Psoas muscle (tissue), 8 donors: ENCODE measurements around the gene BACE1. TPM values are rescaled to one million over a fixed set of nuclear protein-coding genes. Genes with fewer than 3 reads are reported as not detected.

Source experiments
- ATAC-seq, 4 donors: fragments of 200-7000 bp; cut with Tn5 transposase; one replicate each; pipeline ENCODE4 v1.9.1; 2020; ENCODE audit warnings: moderate library complexity in 3 of 4, mild to moderate bottlenecking in 2 of 4
- DNase-seq, 2 donors: peaks; one replicate each; pipeline ENCODE4 v3.0.0-alpha.2; 2020
- H3K27ac ChIP-seq: fragments of 200-600 bp; one replicate; pipeline ENCODE4 v1.8.0; 2022
- H3K27me3 ChIP-seq, 3 donors: fragments of 200-600 bp in 1 of 3; one replicate each; pipeline versions ENCODE4 v1.6.1 to v1.8.0; 2013 to 2022; ENCODE audit warnings: low read length in 2 of 3, mild to moderate bottlenecking in 2 of 3, moderate library complexity in 1 of 3; ENCODE audit not compliant: insufficient read depth in 3 of 3
- H3K36me3 ChIP-seq, 2 donors: fragments of 200-600 bp in 1 of 2; one replicate each; pipeline versions ENCODE4 v1.6.1 to v1.8.0; 2013 to 2022; ENCODE audit warnings: low read depth in 1 of 2, mild to moderate bottlenecking in 1 of 2, moderate library complexity in 1 of 2; ENCODE audit not compliant: insufficient read depth in 1 of 2
- H3K4me1 ChIP-seq: fragments of 200-600 bp; one replicate; pipeline ENCODE4 v1.8.0; 2022
- H3K4me3 ChIP-seq: fragments of 200-600 bp; one replicate; pipeline ENCODE4 v1.8.0; 2022; ENCODE audit warnings: mild to moderate bottlenecking
- H3K9me3 ChIP-seq: fragments of 200-600 bp; one replicate; pipeline ENCODE4 v1.8.0; 2022
- CTCF ChIP-seq: fragments of 200-600 bp; IDR thresholded peaks from one replicate; pipeline ENCODE4 v1.8.0; 2022; ENCODE audit warnings: antibody characterized with exemption
- WGBS, 3 donors: extraction: QIAGEN DNeasy Blood & Tissue Kit; methylation state at CpG; one replicate each; pipeline versions ENCODE4 v1.1.6 to v1.1.7; 2013; 5-methylcytosine and 5-hydroxymethylcytosine counted together
- intact Hi-C, 2 donors: fragments of 100-400 bp; cut with DNase I; formaldehyde crosslinking; loops; one replicate each; pipeline versions ENCODE4 v1.11.0 to v1.14.2; 2022
- polyA plus RNA-seq, 3 donors: library from polyadenylated mRNA; stranded (reverse); fragments of 200-250 nt; gene quantifications; one replicate each; pipeline ENCODE4 v1.2.3, GENCODE V29; 2013
- total RNA-seq, 4 donors: library from RNA; stranded (reverse); fragmentation: NEBNext Ultra II Directional in 2 of 4; extraction: Animal tissue kit (Norgen Biotek cat#: 25700) in 2 of 4; gene quantifications; one replicate each; pipeline versions ENCODE4 v1.2.1 to v1.2.4, GENCODE V29; 2021 to 2023
- donor health status: healthy with polysubstance abuse.
- donor health status: DM: no; HTN: no; CAD: no; lungs with moderate emphysema.
- donor health status: Bipolar disorder and iron deficiency.
- donor health status: healthy.
- donor health status: DM: yes; HTN: yes; CAD: no.
- donor health status: DM: no; HTN: no; CAD: no.
- donor health status: DM: no; HTN: no; CAD: no.
- donor health status: DM: yes; HTN: yes; CAD: no.

BACE1 gene
- total and polyA plus RNA-seq, 7 donors = 2.5 to 13.0 (median 9.2) TPM

- no peak for TF ChIP-seq CTCF
- DNase-seq (no peak), ATAC-seq (no peak)
- Histone ChIP-seq H3K27ac (no peak overlapping the region), H3K4me1 (peaks cover 20% of the 10 kb centered on the region), H3K27me3 (no peaks in the 10 kb centered on the region), H3K4me3 (no peak overlapping the region), H3K36me3 (peaks cover 0 to 2% of the 10 kb centered on the region in 2 donors), H3K9me3 (no peaks in the 10 kb centered on the region)
- 82 to 86% (median 84%) methylated on average over 5 of the region's 5 CpGs for WGBS, 3 donors
- intact Hi-C loops = no loop called here
Measured at GRCh38 chr11:117313091-117313490, 3.0 kb downstream of the BACE1 start.

GRCh38 chr11:117309310-117309709, 6.7 kb downstream of the BACE1 start:
- Histone ChIP-seq H3K9me3 (no peaks in the 10 kb centered on the region), H3K4me3 (no peak overlapping the region), H3K36me3 (peaks cover 2 to 7% of the 10 kb centered on the region in 2 donors), H3K27me3 (no peaks in the 10 kb centered on the region), H3K27ac (no peak overlapping the region), H3K4me1 (peaks cover 3% of the 10 kb centered on the region)
- intact Hi-C loops = no loop called here
- DNase-seq (no peak), ATAC-seq (no peak)
- TF ChIP-seq CTCF = no peak
- 88 to 92% (median 91%) methylated on average over 7 of the region's 7 CpGs for WGBS, 3 donors

- no peaks in the 10 kb centered on the region for H3K4me1 ChIP-seq
- intact Hi-C loops = no loop called here
- 90 to 93% (median 91%) methylated on average over 3 of the region's 3 CpGs for WGBS, 3 donors
- no peak overlapping the region for H3K27ac ChIP-seq
- DNase-seq (no peak), ATAC-seq (no peak)
- no peak for TF ChIP-seq CTCF
- H3K36me3 ChIP-seq = peaks cover 0 to 7% of the 10 kb centered on the region in 2 donors
- H3K9me3 ChIP-seq = no peaks in the 10 kb centered on the region
- no peak overlapping the region for H3K4me3 ChIP-seq
- H3K27me3 ChIP-seq = no peaks in the 10 kb centered on the region
Measured at GRCh38 chr11:117305145-117305544, 10.9 kb downstream of the BACE1 start.

GRCh38 chr11:117303646-117304315, 12.3 kb downstream of the BACE1 start:
- ATAC-seq (no peak), DNase-seq (no peak)
- 81 to 88% (median 85%) methylated on average over 5 of the region's 5 CpGs for WGBS, 3 donors
- Histone ChIP-seq H3K9me3 (no peaks in the 10 kb centered on the region), H3K27me3 (no peaks in the 10 kb centered on the region), H3K36me3 (peaks cover 0 to 7% of the 10 kb centered on the region in 2 donors), H3K27ac (no peak overlapping the region), H3K4me1 (no peaks in the 10 kb centered on the region), H3K4me3 (no peak overlapping the region)
- intact Hi-C loops = no loop called here
- TF ChIP-seq CTCF = no peak

- no peak for TF ChIP-seq CTCF
- no peaks in the 10 kb centered on the region for H3K27me3 ChIP-seq
- WGBS, 3 donors = 67 to 72% (median 71%) methylated on average over 4 of the region's 4 CpGs
- ATAC-seq = no peak
- H3K27ac ChIP-seq = no peak overlapping the region
- no peaks in the 10 kb centered on the region for H3K9me3 ChIP-seq
- no peak overlapping the region for H3K4me3 ChIP-seq
- intact Hi-C loops = no loop called here
- no peaks in the 10 kb centered on the region for H3K4me1 ChIP-seq
- H3K36me3 ChIP-seq = peaks cover 0 to 7% of the 10 kb centered on the region in 2 donors
- no peak for DNase-seq
Measured at GRCh38 chr11:117303101-117303500, 13.0 kb downstream of the BACE1 start.
